Measurements from ENCODE around the gene MAPK12.

Gene MAPK12

DNA sequence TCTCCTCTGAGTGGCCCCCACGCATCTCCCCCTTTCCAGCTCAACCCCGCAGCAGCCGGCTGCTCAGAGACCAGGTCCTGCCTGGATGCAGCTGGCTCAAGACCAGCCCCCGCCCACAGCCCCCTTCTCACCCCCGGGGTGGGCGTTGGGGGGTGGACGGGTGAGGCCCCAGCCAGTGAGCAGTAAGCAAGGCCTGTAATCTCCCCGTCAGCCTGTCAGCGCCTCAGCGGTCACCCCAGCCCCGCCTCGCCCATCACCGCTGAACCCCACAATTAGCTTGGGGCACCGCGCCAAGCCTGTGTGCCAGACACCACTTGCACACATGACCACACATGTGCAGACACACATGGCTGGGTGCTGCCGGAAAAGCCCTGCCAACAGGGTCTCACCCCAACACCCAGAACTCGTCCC is 40.1 kb upstream of the MAPK12 start:
- no peak for DNase-seq (ENCODE audit: low read depth, low spot score)
- POLR2A ChIA-PET = interaction anchor here (1.3 to 2.2 kb wide), 2 partner anchors 9 to 11 kb away, joined by 6 read pairs; no protein-coding TSS in a partner anchor
- CTCF ChIA-PET = interaction anchor here (0.9 to 2.5 kb wide), 7 partner anchors 25 to 154 kb away, joined by 3 to 10 read pairs (median 5); no protein-coding TSS in a partner anchor
- TF ChIP-seq, protein P1, sequence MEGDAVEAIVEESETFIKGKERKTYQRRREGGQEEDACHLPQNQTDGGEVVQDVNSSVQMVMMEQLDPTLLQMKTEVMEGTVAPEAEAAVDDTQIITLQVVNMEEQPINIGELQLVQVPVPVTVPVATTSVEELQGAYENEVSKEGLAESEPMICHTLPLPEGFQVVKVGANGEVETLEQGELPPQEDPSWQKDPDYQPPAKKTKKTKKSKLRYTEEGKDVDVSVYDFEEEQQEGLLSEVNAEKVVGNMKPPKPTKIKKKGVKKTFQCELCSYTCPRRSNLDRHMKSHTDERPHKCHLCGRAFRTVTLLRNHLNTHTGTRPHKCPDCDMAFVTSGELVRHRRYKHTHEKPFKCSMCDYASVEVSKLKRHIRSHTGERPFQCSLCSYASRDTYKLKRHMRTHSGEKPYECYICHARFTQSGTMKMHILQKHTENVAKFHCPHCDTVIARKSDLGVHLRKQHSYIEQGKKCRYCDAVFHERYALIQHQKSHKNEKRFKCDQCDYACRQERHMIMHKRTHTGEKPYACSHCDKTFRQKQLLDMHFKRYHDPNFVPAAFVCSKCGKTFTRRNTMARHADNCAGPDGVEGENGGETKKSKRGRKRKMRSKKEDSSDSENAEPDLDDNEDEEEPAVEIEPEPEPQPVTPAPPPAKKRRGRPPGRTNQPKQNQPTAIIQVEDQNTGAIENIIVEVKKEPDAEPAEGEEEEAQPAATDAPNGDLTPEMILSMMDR (IDR thresholded peaks at IDR 0.05; ENCODE audit: insufficient read depth, low read length, missing control alignments) = no peak
- peak overlapping the region; percentile 3; the same call in 1 of the 2 replicates for H3K4me3 ChIP-seq (ENCODE audit: low read depth, low read length)

DNA sequence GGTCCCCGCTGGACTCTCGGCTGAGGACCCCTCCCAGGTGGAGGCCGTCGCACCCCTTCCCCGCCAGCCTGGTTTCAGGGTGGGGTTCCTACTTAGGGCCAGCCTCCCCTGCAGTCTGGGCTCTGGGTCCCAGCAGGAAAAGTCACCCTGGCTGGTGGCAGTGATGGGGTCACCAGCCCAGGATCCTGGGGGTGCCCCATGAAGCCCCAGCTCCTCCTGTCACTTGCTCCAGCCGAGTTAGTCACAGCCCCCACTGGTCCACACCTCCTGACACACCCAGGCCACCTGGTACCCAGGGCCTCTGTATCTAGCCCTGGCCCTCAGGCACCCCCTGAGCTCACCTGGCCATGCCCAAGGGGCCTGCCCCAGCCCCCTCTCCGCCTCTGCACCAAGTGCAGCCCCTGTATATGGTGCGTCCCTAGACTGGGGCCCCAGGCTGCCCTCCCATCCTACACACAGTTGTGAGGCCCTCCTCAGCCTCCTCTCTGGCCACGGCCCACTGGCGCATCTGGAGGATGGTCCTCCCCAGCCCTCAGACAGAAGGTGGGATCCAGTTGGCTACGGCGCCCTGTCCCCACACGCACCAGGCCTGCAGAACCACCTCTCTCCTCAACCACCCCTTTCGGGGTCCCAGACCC is 39.3 kb upstream of the MAPK12 start:
- DNase-seq (ENCODE audit: low read depth, low spot score) = no peak
- CTCF ChIA-PET = interaction anchor here (1.1 to 1.9 kb wide), 3 partner anchors 22 to 41 kb away, joined by 4 to 5 read pairs (median 4); no protein-coding TSS in a partner anchor
- POLR2A ChIA-PET = interaction anchor here (2.2 kb wide), 1 partner anchor 10 kb away, joined by 6 read pairs; no protein-coding TSS in a partner anchor
- H3K4me3 ChIP-seq (ENCODE audit: low read depth, low read length) = peak overlapping the region; percentile 34
- TF ChIP-seq, protein P1 (IDR thresholded peaks at IDR 0.05; ENCODE audit: insufficient read depth, low read length, missing control alignments) = no peak

DNA sequence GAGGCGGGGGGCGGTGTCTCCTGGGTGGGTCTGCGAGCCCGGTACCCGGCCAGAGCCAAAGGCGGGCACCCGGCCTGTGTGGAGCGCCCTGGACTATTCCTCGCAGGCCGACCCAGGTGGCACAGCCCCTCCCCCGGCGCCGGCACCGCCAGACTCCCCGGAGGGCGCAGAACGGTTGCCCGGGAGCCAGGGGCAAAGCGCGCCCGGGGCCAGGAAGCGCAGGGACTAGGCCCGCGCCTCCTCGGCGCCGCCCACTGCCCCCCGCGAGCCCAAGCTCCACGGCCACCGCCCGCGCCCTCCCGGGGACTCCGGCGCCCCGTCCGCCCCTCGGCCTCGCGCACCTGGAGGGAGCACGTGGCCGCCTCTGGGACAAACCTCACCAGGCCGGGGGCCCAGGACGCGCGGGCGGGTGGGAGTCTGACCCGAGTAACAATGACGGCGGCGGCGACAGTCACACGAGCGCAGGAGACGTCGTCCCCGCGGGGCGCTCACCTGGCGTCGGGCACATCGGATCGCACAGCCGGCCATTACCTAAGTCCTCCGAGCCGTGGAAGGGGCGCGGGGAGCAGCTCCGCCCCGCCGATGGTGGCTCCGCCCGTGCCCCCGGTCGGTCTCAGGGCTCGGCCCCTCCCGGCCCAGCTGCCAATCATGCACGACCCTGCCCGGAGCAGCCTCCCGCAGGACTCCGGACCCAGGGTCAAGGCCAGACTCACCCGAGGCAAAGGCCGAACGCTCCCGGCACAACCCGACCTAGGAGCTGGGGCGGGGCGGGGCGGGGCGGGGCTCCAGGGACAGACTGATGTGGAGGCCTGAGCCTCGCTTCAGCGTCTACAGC is 38.5 kb upstream of the MAPK12 start:
- DNase-seq (ENCODE audit: low read depth, low spot score) = no peak
- POLR2A ChIA-PET = interaction anchor here (2.2 kb wide), 1 partner anchor 9 kb away, joined by 6 read pairs; no protein-coding TSS in a partner anchor
- H3K4me3 ChIP-seq (ENCODE audit: low read depth, low read length) = peak overlapping the region; percentile 34
- CTCF ChIA-PET = interaction anchor here (1.1 to 1.9 kb wide), 3 partner anchors 23 to 42 kb away, joined by 4 to 5 read pairs (median 4); no protein-coding TSS in a partner anchor
- TF ChIP-seq, protein P1 (IDR thresholded peaks at IDR 0.05; ENCODE audit: insufficient read depth, low read length, missing control alignments) = no peak

DNA sequence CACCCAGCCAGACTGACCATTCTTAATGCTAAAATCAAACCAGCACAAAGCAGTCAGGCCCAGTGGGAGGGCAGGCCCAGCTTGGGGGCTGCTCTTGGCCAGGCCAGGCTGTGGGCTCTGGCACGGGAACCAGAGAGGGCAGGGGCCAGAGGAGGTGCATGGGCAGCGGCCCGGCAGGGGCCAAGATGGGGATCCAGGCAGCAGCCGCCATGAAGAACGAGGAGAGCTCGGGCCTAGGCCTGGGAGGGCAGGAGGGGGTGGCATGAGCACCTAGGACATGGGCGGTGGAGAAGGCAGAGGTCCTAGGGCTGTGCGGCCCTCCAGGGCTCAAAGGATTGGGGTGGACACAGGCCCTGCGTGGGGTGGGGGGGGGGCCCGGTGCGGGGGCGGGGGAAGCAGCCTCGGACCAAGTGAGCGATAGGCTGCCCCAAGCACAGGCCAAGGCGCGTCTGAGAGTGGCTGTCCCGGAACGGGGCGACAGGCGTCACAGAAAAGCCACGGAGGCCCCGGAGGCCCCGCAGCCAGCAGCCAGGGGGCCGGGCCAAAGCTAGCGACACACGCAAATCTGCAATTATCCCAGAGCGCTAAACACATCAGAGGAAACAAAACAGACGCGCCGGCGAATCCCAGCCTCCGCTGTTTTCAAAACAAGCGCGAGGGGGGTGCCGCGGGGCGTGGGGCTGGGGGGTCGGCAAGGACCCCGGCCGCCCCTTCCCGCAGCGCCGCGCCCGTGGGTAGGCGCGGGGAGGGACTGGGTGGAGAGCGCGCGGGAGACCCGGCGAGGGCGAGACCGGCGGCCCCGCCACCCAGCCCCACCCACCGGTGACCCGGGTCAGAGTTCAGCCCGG is 37.7 kb upstream of the MAPK12 start:
- TF ChIP-seq, protein P1 (IDR thresholded peaks at IDR 0.05; ENCODE audit: insufficient read depth, low read length, missing control alignments) = no peak
- ChIA-PET CTCF (interaction anchor here (1.3 kb wide), 2 partner anchors 23 to 48 kb away, joined by 3 to 4 read pairs; no protein-coding TSS in a partner anchor), POLR2A (no interaction called here)
- no peak for DNase-seq (ENCODE audit: low read depth, low spot score)
- H3K4me3 ChIP-seq (ENCODE audit: low read depth, low read length) = peak overlapping the region; percentile 34

DNA sequence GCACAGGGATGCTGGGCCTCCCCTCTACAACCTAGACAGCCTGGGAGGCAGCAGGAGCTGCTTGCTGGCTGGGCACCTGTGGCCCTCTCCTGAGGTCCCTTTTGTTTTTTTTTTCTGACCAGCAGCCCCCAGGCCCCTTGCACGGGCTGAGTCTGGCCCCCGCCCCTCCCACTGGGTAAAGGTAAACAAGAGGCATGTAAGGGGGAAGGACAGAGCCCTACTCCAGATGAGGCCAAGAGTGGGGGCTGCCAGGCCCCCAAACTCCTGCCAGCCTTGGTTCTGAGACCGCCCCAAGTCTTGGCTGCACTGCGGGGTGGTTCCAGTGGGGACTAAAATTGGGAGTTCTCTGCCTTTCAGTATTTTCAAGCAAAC is 36.8 kb upstream of the MAPK12 start:
- no peak overlapping the region for H3K4me3 ChIP-seq (ENCODE audit: low read depth, low read length)
- DNase-seq (ENCODE audit: low read depth, low spot score) = no peak
- CTCF ChIA-PET = interaction anchor here (1.3 kb wide), 2 partner anchors 22 to 47 kb away, joined by 3 to 4 read pairs; no protein-coding TSS in a partner anchor

More for the DNA sequence above, 36.8 kb upstream of the MAPK12 start:
- TF ChIP-seq, protein P1 (IDR thresholded peaks at IDR 0.05; ENCODE audit: insufficient read depth, low read length, missing control alignments) = no peak
- POLR2A ChIA-PET = no interaction called here
